Measurements from ENCODE around the gene ZNF397.

ZNF397 gene

DNA sequence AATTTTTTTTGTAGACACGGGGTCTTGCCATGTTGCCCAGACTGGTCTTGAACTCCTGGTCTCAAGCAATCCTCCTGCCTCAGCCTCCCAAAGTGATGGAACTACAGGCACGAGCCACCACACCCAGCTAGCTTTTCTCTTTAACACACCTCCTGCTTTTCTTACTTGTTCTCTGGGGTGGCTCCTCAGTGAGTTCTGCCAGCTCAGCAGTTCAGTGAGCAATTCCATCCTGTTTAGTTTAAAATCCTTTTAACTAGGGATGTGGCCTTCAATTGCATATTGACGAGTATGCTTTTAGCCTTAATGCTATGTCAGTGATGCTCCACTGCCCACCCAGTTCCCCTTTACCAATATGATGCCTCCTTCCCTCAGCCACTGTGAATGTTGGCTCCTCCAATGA, 16.1 kb downstream of the ZNF397 start:
- H3K4me3 ChIP-seq (replicated peaks; ENCODE audit: low read depth, low read length), result no peak overlapping the region
- no peak for DNase-seq (ENCODE audit: low read depth)
- TF ChIP-seq, protein P1, sequence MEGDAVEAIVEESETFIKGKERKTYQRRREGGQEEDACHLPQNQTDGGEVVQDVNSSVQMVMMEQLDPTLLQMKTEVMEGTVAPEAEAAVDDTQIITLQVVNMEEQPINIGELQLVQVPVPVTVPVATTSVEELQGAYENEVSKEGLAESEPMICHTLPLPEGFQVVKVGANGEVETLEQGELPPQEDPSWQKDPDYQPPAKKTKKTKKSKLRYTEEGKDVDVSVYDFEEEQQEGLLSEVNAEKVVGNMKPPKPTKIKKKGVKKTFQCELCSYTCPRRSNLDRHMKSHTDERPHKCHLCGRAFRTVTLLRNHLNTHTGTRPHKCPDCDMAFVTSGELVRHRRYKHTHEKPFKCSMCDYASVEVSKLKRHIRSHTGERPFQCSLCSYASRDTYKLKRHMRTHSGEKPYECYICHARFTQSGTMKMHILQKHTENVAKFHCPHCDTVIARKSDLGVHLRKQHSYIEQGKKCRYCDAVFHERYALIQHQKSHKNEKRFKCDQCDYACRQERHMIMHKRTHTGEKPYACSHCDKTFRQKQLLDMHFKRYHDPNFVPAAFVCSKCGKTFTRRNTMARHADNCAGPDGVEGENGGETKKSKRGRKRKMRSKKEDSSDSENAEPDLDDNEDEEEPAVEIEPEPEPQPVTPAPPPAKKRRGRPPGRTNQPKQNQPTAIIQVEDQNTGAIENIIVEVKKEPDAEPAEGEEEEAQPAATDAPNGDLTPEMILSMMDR (IDR thresholded peaks at IDR 0.05; ENCODE audit: low read length, missing control alignments), result no peak

DNA sequence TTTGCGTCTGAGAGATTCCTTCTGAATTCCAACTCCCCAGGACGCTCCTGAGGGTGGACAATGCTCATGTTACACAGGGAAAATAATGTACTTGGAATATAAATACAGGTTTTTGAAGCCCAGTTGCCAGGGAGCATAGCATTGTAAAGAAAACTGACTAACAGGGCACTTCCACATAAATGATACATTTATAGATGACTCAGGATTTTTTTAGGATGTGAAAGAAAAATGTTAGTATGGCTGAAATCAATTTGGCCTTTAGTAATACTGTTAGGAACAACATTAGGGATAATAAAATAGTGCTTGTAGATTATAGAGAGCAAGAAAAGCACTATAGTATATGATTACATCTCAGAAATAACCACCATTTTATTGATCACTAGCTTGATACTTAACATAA, 23.6 kb downstream of the ZNF397 start:
- TF ChIP-seq, protein P1 (IDR thresholded peaks at IDR 0.05; ENCODE audit: low read length, missing control alignments), result no peak
- DNase-seq (ENCODE audit: low read depth), result no peak
- no peak overlapping the region for H3K4me3 ChIP-seq (replicated peaks; ENCODE audit: low read depth, low read length)

- peak; percentile 69 for DNase-seq (ENCODE audit: low read depth)
- TF ChIP-seq, protein P1 (IDR thresholded peaks at IDR 0.05; ENCODE audit: low read length, missing control alignments), result no peak
- peak overlapping the region; percentile 50 for H3K4me3 ChIP-seq (replicated peaks; ENCODE audit: low read depth, low read length)
Measured at GRCh38 chr18:35267161-35267651, 26.4 kb downstream of the ZNF397 start.

DNA sequence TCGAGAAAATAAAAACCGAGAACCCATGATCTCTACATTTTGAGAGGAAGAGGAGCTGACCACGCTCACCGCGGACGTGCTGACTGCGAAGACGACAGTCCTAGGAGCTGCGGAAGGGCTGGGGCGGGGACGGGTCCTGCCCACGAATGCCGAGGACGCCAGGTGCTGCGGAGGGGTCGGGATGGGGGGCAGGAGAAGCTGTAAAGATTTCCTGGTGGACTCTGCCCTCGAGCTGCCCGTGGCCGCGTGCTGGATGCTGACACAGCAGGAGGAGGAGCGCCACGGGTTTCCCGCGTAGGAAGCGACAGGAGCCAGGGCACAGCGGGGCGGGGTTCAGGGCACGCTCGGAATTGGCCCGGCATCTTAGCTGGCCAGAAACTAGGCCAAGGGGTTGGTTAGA, 27.0 kb downstream of the ZNF397 start:
- H3K4me3 ChIP-seq (replicated peaks; ENCODE audit: low read depth, low read length), result peak overlapping the region; percentile 50
- DNase-seq (ENCODE audit: low read depth), result no peak
- TF ChIP-seq, protein P1 (IDR thresholded peaks at IDR 0.05; ENCODE audit: low read length, missing control alignments), result no peak

DNA sequence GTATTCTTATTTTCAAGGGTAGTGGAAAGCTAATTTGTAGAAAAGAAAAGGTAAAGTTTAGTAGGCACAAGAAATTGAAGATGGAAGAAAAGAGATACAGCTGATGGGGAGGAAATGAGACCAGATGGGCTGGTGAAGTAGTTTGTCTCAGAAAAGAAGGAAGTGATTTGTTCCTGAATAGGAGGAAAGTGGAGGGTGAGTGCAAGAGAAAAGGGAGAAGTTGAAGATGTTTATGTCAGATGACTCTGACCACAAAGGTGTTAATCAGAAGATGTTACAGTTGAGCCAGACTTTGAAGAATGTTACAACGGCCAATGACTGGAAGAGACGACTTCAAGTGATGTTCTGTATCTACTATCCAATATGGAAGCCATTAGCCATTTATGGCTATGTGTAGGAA, 28.0 kb downstream of the ZNF397 start:
- H3K4me3 ChIP-seq (replicated peaks; ENCODE audit: low read depth, low read length), result no peak overlapping the region

GRCh38 chr18:35271656-35272055, 30.8 kb downstream of the ZNF397 start:
- no peak for DNase-seq (ENCODE audit: low read depth)
- TF ChIP-seq, protein P1 (IDR thresholded peaks at IDR 0.05; ENCODE audit: low read length, missing control alignments), result no peak
- no peak overlapping the region for H3K4me3 ChIP-seq (replicated peaks; ENCODE audit: low read depth, low read length)

More for the DNA sequence above, 28.0 kb downstream of the ZNF397 start:
- TF ChIP-seq, protein P1 (IDR thresholded peaks at IDR 0.05; ENCODE audit: low read length, missing control alignments), result no peak
- no peak for DNase-seq (ENCODE audit: low read depth)

- DNase-seq (ENCODE audit: low read depth), result no peak
- TF ChIP-seq, protein P1 (IDR thresholded peaks at IDR 0.05; ENCODE audit: low read length, missing control alignments), result no peak
- no peak overlapping the region for H3K4me3 ChIP-seq (replicated peaks; ENCODE audit: low read depth, low read length)
Measured at GRCh38 chr18:35276267-35276666, 35.4 kb downstream of the ZNF397 start.
